ENCODE results near the gene CDH13. TPM values are rescaled to one million over a fixed set of nuclear protein-coding genes. Genes with fewer than 3 reads are reported as not detected.

CDH13 gene
- total and polyA plus RNA-seq, 9 donors, result 1.9 to 34.2 (median 4.8) TPM

DNA sequence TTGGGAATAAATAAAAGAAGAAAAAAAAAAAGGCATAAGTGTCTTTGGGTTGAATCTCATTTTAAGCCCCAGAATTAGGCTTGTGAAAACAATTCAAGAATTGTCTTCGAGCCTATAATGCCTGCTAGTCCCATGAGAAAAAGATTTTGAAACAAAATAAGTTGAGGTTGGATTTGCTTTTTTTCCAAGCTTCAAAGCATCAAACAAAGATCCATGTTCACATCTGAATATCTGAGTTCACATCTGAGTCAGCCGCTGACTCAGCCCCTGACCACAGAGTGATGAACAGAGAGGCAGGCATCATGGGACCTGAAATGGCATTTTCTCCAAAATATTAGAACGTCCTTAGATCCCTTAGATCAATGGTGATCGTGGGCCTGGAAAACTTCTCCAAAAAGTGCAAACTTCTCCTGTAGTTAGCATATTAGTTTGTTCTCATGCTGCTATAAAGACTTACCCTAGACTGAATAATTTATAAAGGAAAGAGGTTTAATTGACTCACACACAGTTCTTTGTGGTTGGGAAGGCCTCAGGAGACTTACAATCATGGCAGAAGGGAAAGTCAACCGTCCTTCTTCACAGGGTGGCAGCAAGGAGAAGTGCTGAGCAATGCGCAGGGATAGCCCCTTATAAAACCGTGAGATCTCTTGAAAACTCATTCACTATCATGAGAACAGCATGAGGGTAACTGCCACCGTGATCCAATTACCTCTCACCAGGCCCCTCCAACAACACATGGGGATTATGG, 886.4 kb downstream of the CDH13 start:
- intact Hi-C loops (cut with DNase I), result no loop called here
- no peak for DNase-seq
- H3K4me1 ChIP-seq (ENCODE audit: insufficient read depth), result no peaks in the 10 kb centered on the region
- WGBS, 3 donors, result 68 to 76% (median 69%) methylated on average over 8 of the region's 8 CpGs
- TF ChIP-seq POLR2A (IDR thresholded peaks at IDR 0.05) (no peak), EP300 (IDR thresholded peaks at IDR 0.05) (no peak)
- TF ChIP-seq, protein P1, sequence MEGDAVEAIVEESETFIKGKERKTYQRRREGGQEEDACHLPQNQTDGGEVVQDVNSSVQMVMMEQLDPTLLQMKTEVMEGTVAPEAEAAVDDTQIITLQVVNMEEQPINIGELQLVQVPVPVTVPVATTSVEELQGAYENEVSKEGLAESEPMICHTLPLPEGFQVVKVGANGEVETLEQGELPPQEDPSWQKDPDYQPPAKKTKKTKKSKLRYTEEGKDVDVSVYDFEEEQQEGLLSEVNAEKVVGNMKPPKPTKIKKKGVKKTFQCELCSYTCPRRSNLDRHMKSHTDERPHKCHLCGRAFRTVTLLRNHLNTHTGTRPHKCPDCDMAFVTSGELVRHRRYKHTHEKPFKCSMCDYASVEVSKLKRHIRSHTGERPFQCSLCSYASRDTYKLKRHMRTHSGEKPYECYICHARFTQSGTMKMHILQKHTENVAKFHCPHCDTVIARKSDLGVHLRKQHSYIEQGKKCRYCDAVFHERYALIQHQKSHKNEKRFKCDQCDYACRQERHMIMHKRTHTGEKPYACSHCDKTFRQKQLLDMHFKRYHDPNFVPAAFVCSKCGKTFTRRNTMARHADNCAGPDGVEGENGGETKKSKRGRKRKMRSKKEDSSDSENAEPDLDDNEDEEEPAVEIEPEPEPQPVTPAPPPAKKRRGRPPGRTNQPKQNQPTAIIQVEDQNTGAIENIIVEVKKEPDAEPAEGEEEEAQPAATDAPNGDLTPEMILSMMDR (IDR thresholded peaks at IDR 0.05), result no peak
- no peaks in the 10 kb centered on the region for H3K27me3 ChIP-seq
- H3K9me3 ChIP-seq, result no peaks in the 10 kb centered on the region
- no peak overlapping the region for H3K4me3 ChIP-seq
- H3K27ac ChIP-seq, result no peak overlapping the region
- no peaks in the 10 kb centered on the region for H3K36me3 ChIP-seq

DNA sequence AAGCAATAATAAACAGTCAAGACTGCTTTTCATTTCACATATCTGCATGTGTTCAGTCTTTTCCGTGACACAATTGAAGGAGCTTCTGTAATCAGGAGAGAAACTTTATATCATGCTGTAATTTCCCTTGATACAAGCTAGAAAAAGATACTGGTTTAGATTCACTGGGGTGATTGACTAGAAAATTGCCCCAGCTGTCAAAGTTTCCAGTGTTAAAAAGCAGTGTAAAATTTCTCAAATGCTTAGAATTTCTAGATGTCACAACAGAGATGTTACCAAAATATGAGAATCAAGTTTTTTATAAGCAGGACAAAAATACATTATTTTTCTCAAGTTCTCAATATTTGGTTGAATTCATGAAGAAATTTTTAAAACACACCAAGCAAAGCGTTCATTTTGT, 888.6 kb downstream of the CDH13 start:
- no peak overlapping the region for H3K4me3 ChIP-seq
- TF ChIP-seq POLR2A (IDR thresholded peaks at IDR 0.05) (no peak), EP300 (IDR thresholded peaks at IDR 0.05) (no peak)
- TF ChIP-seq, protein P1 (IDR thresholded peaks at IDR 0.05), result no peak
- H3K36me3 ChIP-seq, result no peaks in the 10 kb centered on the region
- DNase-seq, result no peak
- intact Hi-C loops (cut with DNase I), result no loop called here
- WGBS, 3 donors, result 53 to 61% (median 59%) methylated on average over 2 of the region's 2 CpGs
- H3K9me3 ChIP-seq, result no peaks in the 10 kb centered on the region
- H3K27ac ChIP-seq, result no peak overlapping the region
- no peaks in the 10 kb centered on the region for H3K27me3 ChIP-seq
- H3K4me1 ChIP-seq (ENCODE audit: insufficient read depth), result no peaks in the 10 kb centered on the region

DNA sequence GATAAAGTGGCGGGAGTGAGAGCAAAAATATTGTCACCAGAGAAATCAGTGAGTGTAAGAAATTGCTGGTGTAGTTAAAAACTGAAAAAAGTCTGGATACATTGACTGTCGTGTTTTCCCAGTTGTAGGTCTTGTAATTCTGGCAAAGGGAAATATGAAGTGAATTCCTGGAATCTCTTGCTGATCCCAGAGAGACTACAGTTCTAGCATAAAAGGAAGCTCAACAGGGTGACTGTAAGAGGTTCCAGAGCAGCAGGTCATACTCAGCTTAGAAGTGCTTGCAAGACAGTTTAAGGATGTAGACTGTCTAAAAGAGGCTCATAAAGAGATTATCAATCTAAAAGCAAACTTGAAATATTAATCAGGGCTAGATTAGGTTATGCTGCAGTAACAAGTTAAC, 890.2 kb downstream of the CDH13 start:
- WGBS, 3 donors, result 63 to 79% (median 66%) methylated on average over 2 of the region's 2 CpGs
- Histone ChIP-seq H3K4me1 (ENCODE audit: insufficient read depth) (no peaks in the 10 kb centered on the region), H3K36me3 (no peaks in the 10 kb centered on the region), H3K27me3 (no peaks in the 10 kb centered on the region), H3K27ac (no peak overlapping the region), H3K9me3 (no peaks in the 10 kb centered on the region), H3K4me3 (no peak overlapping the region)
- DNase-seq, result no peak
- TF ChIP-seq POLR2A (IDR thresholded peaks at IDR 0.05) (no peak), EP300 (IDR thresholded peaks at IDR 0.05) (no peak)
- TF ChIP-seq, protein P1 (IDR thresholded peaks at IDR 0.05), result no peak
- intact Hi-C loops (cut with DNase I), result no loop called here

DNA sequence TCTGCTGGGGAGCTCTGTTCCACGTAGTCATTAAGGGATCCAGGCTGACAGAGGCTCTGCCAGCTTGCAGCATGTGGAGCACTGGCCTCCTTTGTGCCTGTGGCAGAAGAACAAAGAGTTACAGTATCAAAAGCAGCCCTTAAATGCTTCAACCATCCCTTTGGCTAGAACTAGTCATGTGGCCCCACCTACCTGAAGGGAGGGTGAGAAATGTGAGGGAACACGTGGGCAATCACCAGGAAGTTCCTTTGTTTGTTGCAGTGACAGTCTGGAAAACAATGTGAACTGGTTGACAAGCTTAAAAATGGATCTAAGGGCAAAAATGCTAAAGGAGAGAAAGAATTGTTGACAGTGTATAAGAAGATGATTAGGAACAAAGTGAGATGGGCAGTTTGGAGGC, 890.6 kb downstream of the CDH13 start:
- intact Hi-C loops (cut with DNase I), result no loop called here
- Histone ChIP-seq H3K9me3 (no peaks in the 10 kb centered on the region), H3K27ac (no peak overlapping the region), H3K4me1 (ENCODE audit: insufficient read depth) (no peaks in the 10 kb centered on the region), H3K4me3 (no peak overlapping the region), H3K27me3 (no peaks in the 10 kb centered on the region), H3K36me3 (no peaks in the 10 kb centered on the region)
- DNase-seq, result no peak
- WGBS, 3 donors, result 45 to 63% (median 55%) methylated on average over 2 of the region's 2 CpGs
- TF ChIP-seq, protein P1 (IDR thresholded peaks at IDR 0.05), result no peak
- TF ChIP-seq EP300 (IDR thresholded peaks at IDR 0.05), result no peak
- no peak for TF ChIP-seq POLR2A (IDR thresholded peaks at IDR 0.05)
